ENCODE data around the gene APOBEC3H. TPM values are rescaled to one million over a fixed set of nuclear protein-coding genes. Genes with fewer than 3 reads are reported as not detected.

The APOBEC3H gene
- total and polyA plus RNA-seq, 2 experiments from 2014 or later: not detected

DNA sequence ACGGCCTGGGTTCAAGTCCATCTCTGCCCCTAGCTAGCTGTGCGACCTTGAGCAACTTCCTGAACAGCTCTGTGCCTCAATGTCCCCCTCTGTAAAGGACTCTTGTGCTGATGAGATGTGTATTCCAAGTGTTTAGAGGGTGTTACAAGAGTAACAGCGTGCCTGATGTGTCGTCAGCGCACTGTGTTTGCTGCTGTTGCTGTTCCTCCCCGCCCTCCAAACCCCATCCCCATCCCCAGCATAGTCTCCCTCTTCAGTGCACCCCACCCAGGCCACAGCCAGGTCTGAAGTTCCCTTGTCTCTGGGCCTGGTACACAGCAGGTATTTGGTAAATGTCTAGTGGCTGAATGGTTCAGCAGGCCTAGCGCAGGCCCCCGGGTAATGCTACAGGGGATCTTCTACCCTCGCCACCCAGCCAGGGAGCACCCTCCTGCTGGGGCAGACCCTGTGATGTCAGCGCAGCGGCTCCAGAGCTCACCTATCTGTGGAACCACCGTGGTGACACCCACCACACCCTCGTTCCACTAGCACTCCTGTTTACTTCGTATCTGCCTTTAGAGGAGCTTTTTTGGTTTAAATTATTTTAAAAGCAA, 45.1 kb downstream of the APOBEC3H start:
- TF ChIP-seq EZH2 (IDR thresholded peaks at IDR 0.05; ENCODE audit: borderline replicate concordance): no peak
- TF ChIP-seq EZH2phosphoT487 (IDR thresholded peaks at IDR 0.05; ENCODE audit: low read depth, severe bottlenecking, unreplicated experiment): no peak
- TF ChIP-seq, protein P1, sequence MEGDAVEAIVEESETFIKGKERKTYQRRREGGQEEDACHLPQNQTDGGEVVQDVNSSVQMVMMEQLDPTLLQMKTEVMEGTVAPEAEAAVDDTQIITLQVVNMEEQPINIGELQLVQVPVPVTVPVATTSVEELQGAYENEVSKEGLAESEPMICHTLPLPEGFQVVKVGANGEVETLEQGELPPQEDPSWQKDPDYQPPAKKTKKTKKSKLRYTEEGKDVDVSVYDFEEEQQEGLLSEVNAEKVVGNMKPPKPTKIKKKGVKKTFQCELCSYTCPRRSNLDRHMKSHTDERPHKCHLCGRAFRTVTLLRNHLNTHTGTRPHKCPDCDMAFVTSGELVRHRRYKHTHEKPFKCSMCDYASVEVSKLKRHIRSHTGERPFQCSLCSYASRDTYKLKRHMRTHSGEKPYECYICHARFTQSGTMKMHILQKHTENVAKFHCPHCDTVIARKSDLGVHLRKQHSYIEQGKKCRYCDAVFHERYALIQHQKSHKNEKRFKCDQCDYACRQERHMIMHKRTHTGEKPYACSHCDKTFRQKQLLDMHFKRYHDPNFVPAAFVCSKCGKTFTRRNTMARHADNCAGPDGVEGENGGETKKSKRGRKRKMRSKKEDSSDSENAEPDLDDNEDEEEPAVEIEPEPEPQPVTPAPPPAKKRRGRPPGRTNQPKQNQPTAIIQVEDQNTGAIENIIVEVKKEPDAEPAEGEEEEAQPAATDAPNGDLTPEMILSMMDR (IDR thresholded peaks at IDR 0.05; ENCODE audit: poor library complexity): no peak
- Histone ChIP-seq H3K4me3 (no peak overlapping the region), H3K9me2 (replicated peaks; ENCODE audit: insufficient read depth) (no peaks in the 10 kb centered on the region), H3K27me3 (no peaks in the 10 kb centered on the region), H3K36me3 (replicated peaks; ENCODE audit: insufficient read depth, low read depth) (no peaks in the 10 kb centered on the region), H4K20me1 (ENCODE audit: insufficient read depth, poor library complexity, severe bottlenecking) (no peaks in the 10 kb centered on the region), H2AFZ (no peak overlapping the region), H3K4me2 (no peak overlapping the region), H3K4me1 (ENCODE audit: insufficient read depth) (peaks cover 8% of the 10 kb centered on the region), H3K9me3 (ENCODE audit: low read depth) (no peaks in the 10 kb centered on the region), H3K79me2 (no peaks in the 10 kb centered on the region), H3K27ac (no peak overlapping the region)
- 95% methylated on average over 14 of the region's 14 CpGs for WGBS (ENCODE audit: low lambda C conversion rate, missing lambda C conversion rate)
- DNase-seq (ENCODE audit: low spot score): no peak

DNA sequence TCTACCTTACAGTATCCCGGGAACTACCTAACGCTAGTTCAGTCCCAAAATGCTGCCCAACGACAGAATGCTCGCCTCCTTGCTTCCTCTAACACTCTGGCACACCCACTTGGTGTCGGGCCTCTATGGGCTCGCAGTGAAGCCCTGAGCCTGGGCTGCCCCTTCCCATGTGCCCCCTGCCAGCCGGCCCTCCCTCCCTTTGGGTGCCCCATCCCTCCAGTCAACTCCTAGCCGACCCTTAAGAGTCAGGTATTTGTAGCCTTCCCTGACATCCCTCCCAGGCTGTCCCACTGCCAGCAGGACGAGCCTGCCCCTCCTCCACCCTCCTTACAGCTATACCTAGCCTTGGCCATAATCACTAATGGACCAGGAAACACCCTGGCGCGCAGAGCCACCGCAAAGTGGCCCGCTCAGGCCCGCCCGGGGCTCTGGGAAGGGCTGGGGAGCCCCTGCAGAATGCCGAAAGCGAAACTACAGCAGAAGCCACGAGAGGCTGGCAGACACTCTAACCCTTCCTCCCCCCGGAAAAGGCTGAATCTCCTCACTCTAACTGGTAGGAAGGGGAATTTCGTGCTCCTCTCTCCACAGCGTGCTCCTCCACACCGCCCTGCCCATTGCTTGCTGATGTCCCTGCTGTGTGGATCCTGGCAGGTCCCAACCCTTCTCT, 47.2 kb downstream of the APOBEC3H start:
- no peaks in the 10 kb centered on the region for H3K79me2 ChIP-seq
- H3K4me3 ChIP-seq: no peak overlapping the region
- 28% methylated on average over 19 of the region's 22 CpGs for WGBS (ENCODE audit: low lambda C conversion rate, missing lambda C conversion rate)
- TF ChIP-seq, protein P1 (IDR thresholded peaks at IDR 0.05; ENCODE audit: poor library complexity): no peak
- TF ChIP-seq EZH2phosphoT487 (IDR thresholded peaks at IDR 0.05; ENCODE audit: low read depth, severe bottlenecking, unreplicated experiment): no peak
- TF ChIP-seq EZH2 (IDR thresholded peaks at IDR 0.05; ENCODE audit: borderline replicate concordance): no peak
- no peaks in the 10 kb centered on the region for H3K9me3 ChIP-seq (ENCODE audit: low read depth)
- no peak overlapping the region for H3K27ac ChIP-seq
- peak overlapping the region; percentile 97 for H3K4me2 ChIP-seq
- no peaks in the 10 kb centered on the region for H3K9me2 ChIP-seq (replicated peaks; ENCODE audit: insufficient read depth)
- H3K4me1 ChIP-seq (ENCODE audit: insufficient read depth): peaks cover 8% of the 10 kb centered on the region
- no peaks in the 10 kb centered on the region for H3K27me3 ChIP-seq
- no peaks in the 10 kb centered on the region for H3K36me3 ChIP-seq (replicated peaks; ENCODE audit: insufficient read depth, low read depth)
- DNase-seq (ENCODE audit: low spot score): peak; percentile 17
- peak overlapping the region; percentile 92 for H2AFZ ChIP-seq
- no peaks in the 10 kb centered on the region for H4K20me1 ChIP-seq (ENCODE audit: insufficient read depth, poor library complexity, severe bottlenecking)

DNA sequence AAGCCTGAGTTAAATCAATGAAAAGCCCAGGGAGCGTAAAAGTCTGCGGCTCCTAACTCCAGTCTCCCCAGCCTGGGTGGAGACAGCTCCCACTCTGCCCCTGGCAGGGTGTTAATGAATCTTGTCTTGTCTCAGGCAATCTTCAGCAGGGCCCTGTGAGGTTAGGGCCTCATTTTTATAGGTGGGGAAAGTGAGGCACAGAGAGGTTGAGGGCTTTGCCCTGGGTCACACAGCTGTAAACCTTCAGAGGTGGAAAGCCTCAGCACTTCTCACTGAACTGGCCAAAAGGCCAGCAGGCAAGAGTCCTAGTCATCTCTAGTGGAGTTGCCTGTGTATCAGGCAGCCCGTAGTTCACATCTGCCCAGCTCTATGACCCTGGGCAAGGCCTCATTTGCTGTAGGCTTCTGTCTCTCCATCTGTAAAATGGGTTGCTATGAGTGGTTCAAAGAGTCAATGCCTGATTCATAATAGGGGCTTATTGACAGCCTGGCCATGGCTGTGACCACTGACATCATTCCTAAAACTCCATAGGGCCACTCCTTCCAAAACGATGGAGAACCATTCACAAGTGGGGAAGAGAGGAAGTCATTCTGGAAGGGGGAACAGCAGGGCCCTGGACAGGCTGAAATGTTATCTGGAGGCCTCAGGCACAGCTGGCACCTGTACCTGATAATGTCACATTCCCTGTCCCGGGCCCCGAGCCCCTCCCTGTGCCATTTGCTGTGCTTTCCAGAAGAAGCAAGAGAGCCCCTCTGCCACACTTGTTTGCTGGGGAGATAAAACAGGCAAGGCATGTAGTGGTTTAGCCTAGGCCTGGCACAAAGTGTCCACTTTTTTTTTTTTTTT, 49.4 kb downstream of the APOBEC3H start:
- Histone ChIP-seq H3K27ac (peak overlapping the region; percentile 90), H3K36me3 (replicated peaks; ENCODE audit: insufficient read depth, low read depth) (no peaks in the 10 kb centered on the region), H3K4me2 (peak overlapping the region; percentile 97), H3K27me3 (no peaks in the 10 kb centered on the region), H2AFZ (peak overlapping the region; percentile 93), H3K79me2 (no peaks in the 10 kb centered on the region), H4K20me1 (ENCODE audit: insufficient read depth, poor library complexity, severe bottlenecking) (no peaks in the 10 kb centered on the region), H3K4me1 (ENCODE audit: insufficient read depth) (peaks cover 10% of the 10 kb centered on the region), H3K9me2 (replicated peaks; ENCODE audit: insufficient read depth) (no peaks in the 10 kb centered on the region), H3K4me3 (peak overlapping the region; percentile 64), H3K9me3 (ENCODE audit: low read depth) (no peaks in the 10 kb centered on the region)
- WGBS (ENCODE audit: low lambda C conversion rate, missing lambda C conversion rate): 68% methylated on average over 6 of the region's 6 CpGs
- TF ChIP-seq, protein P1 (IDR thresholded peaks at IDR 0.05; ENCODE audit: poor library complexity): no peak
- TF ChIP-seq EZH2 (IDR thresholded peaks at IDR 0.05; ENCODE audit: borderline replicate concordance): no peak
- no peak for DNase-seq (ENCODE audit: low spot score)

Measured in hepatocyte (in vitro differentiated cells).